SK-N-MC (cell line): ENCODE measurements around the gene FXYD3.
"Not testable (repeated sequence)": the region's sequence is repeated elsewhere in the genome, so short reads cannot be mapped to it uniquely, and the experiment has no call there.

Experiments
- DNase-seq: peaks from one replicate; pipeline ENCODE4 v3.0.0-alpha.2; 2011; ENCODE audit warnings: low read depth, low spot score
- H3K27ac ChIP-seq: fragments of 200-600 bp; sonication (generic); 2 replicates; pipeline ENCODE4 v1.5.1; 2016; ENCODE audit warnings: mixed run types
- H3K36me3 ChIP-seq: fragments of 200-600 bp; sonication (generic); 2 replicates; pipeline ENCODE4 v1.6.1; 2017; ENCODE audit warnings: antibody characterized with exemption, low read length, mixed read lengths; ENCODE audit not compliant: insufficient read depth
- H3K4me3 ChIP-seq: fragments of 200-600 bp; sonication (generic); 2 replicates; pipeline ENCODE4 v1.5.1; 2016
- H3K9ac ChIP-seq: fragments of 200-600 bp; sonication (generic); 2 replicates; pipeline ENCODE4 v1.8.0; 2017; ENCODE audit warnings: mixed run types, mixed read lengths; ENCODE audit not compliant: insufficient read length
- H3K9me3 ChIP-seq: fragments of 200-600 bp; sonication (generic); 2 replicates; pipeline ENCODE4 v1.6.1; 2017; ENCODE audit warnings: low read depth, mild to moderate bottlenecking, antibody characterized with exemption, low read length, moderate library complexity, mixed read lengths
- EZH2 ChIP-seq: fragments of 200-600 bp; sonication (generic); IDR thresholded peaks from one replicate; pipeline ENCODE4 v1.6.1; 2017; ENCODE audit warnings: antibody characterized with exemption
- FOXP2 ChIP-seq: optimal IDR thresholded peaks from 2 replicates; pipeline ENCODE3; 2011; ENCODE audit warnings: mild to moderate bottlenecking, moderate library complexity; ENCODE audit not compliant: insufficient read depth; ENCODE audit errors: extremely low read length, control extremely low read depth
- POLR2AphosphoS5 ChIP-seq: IDR thresholded peaks from 2 replicates; pipeline ENCODE4 v1.6.1; 2012; ENCODE audit warnings: mild to moderate bottlenecking, low read depth, low read length, borderline replicate concordance

The FXYD3 gene

GRCh38 chr19:35151273-35152065, 35.8 kb downstream of the FXYD3 start:
- Histone ChIP-seq H3K27ac (no peak overlapping the region), H3K9ac (no peak overlapping the region), H3K9me3 (no peaks in the 10 kb centered on the region), H3K4me3 (no peak overlapping the region), H3K36me3 (no peaks in the 10 kb centered on the region)
- DNase-seq: no peak
- no peak for TF ChIP-seq EZH2
- TF ChIP-seq POLR2AphosphoS5: no peak
- no peak for TF ChIP-seq FOXP2

- not testable (repeated sequence) for H3K36me3 ChIP-seq, DNase-seq, H3K9ac ChIP-seq, H3K27ac ChIP-seq, H3K9me3 ChIP-seq, H3K4me3 ChIP-seq
Measured at GRCh38 chr19:35153129-35153522, 37.5 kb downstream of the FXYD3 start.

- no peaks in the 10 kb centered on the region for H3K36me3 ChIP-seq
- H3K27ac ChIP-seq: no peak overlapping the region
- no peaks in the 10 kb centered on the region for H3K9me3 ChIP-seq
- DNase-seq: no peak
- no peak overlapping the region for H3K9ac ChIP-seq
- peak overlapping the region; percentile 66 for H3K4me3 ChIP-seq
- TF ChIP-seq POLR2AphosphoS5 (no peak), FOXP2 (no peak), EZH2 (no peak)
Measured at GRCh38 chr19:35153701-35154524, 38.3 kb downstream of the FXYD3 start.

GRCh38 chr19:35154525-35155406, 39.1 kb downstream of the FXYD3 start, which contains the start of gene FXYD5:
FXYD5 (plus strand) TSS chr19:35154735; CDS start chr19:35155551, 816 bp downstream.
- TF ChIP-seq POLR2AphosphoS5 (no peak), EZH2 (peak; percentile 30)
- Histone ChIP-seq H3K4me3 (peak within 1 kb of the TSS; percentile 66), H3K36me3 (no peaks in the 10 kb centered on the region), H3K9me3 (no peaks in the 10 kb centered on the region), H3K27ac (no peak within 1 kb of the TSS), H3K9ac (no peak within 1 kb of the TSS)
- no peak for DNase-seq

GRCh38 chr19:35155441-35155840, 39.8 kb downstream of the FXYD3 start:
- Histone ChIP-seq H3K9ac (no peak overlapping the region), H3K4me3 (peak overlapping the region; percentile 66), H3K9me3 (no peaks in the 10 kb centered on the region), H3K36me3 (no peaks in the 10 kb centered on the region), H3K27ac (no peak overlapping the region)
- TF ChIP-seq POLR2AphosphoS5: no peak
- DNase-seq: no peak

- H3K36me3 ChIP-seq: no peaks in the 10 kb centered on the region
- no peak overlapping the region for H3K9ac ChIP-seq
- DNase-seq: no peak
- no peaks in the 10 kb centered on the region for H3K9me3 ChIP-seq
- no peak for TF ChIP-seq EZH2
- no peak for TF ChIP-seq FOXP2
- TF ChIP-seq POLR2AphosphoS5: no peak
- no peak overlapping the region for H3K27ac ChIP-seq
- H3K4me3 ChIP-seq: no peak overlapping the region
Measured at GRCh38 chr19:35155981-35156672, 40.5 kb downstream of the FXYD3 start.

GRCh38 chr19:35156673-35157014, 41.0 kb downstream of the FXYD3 start:
- Histone ChIP-seq H3K9ac (no peak overlapping the region), H3K36me3 (no peaks in the 10 kb centered on the region), H3K4me3 (no peak overlapping the region), H3K9me3 (no peaks in the 10 kb centered on the region), H3K27ac (no peak overlapping the region)
- DNase-seq: no peak
- TF ChIP-seq POLR2AphosphoS5 (no peak), FOXP2 (no peak), EZH2 (no peak)

- no peak for TF ChIP-seq FOXP2
- TF ChIP-seq EZH2: no peak
- TF ChIP-seq POLR2AphosphoS5: no peak
Measured at GRCh38 chr19:35157431-35157830, 41.8 kb downstream of the FXYD3 start.

More at GRCh38 chr19:35157431-35157830, 41.8 kb downstream of the FXYD3 start:
- DNase-seq: no peak
- no peaks in the 10 kb centered on the region for H3K9me3 ChIP-seq
- no peak overlapping the region for H3K27ac ChIP-seq
- H3K9ac ChIP-seq: no peak overlapping the region
- no peaks in the 10 kb centered on the region for H3K36me3 ChIP-seq
- no peak overlapping the region for H3K4me3 ChIP-seq
